ENCODE results near the gene XYLT1. TPM values are rescaled to one million over a fixed set of nuclear protein-coding genes. Genes with fewer than 3 reads are reported as not detected.
A peak's percentile ranks its signal among the peaks of the same experiment; 100 is the strongest.

XYLT1 gene
- total RNA-seq, 4 donors from 2014 or later = 5.6 to 14.9 (median 10.8) TPM

- Histone ChIP-seq H3K9me3 (no peaks in the 10 kb centered on the region), H3K4me1 (peaks cover 12 to 36% of the 10 kb centered on the region in 2 donors), H3K27ac (peak overlapping the region in 2 of 3 donors; percentile 14 to 42), H3K36me3 (no peaks in the 10 kb centered on the region), H3K4me3 (replicated peaks in 1 of 3) (no peak overlapping the region), H3K27me3 (no peaks in the 10 kb centered on the region)
- intact Hi-C loops (cut with DNase I) = no loop called here
- TF ChIP-seq CTCF (IDR thresholded peaks at IDR 0.05) (no peak), POLR2A (IDR thresholded peaks at IDR 0.05) (no peak)
- WGBS, 2 donors = 58 to 65% methylated on average over 5 of the region's 5 CpGs
- DNase-seq = no peak
Observed at GRCh38 chr16:17295948-17296347, 174.8 kb downstream of the XYLT1 start.

- Histone ChIP-seq H3K9me3 (no peaks in the 10 kb centered on the region), H3K4me1 (peaks cover 11 to 36% of the 10 kb centered on the region in 2 donors), H3K27ac (peak overlapping the region in 2 of 3 donors; percentile 60 to 63), H3K36me3 (no peaks in the 10 kb centered on the region), H3K4me3 (replicated peaks in 1 of 3) (no peak overlapping the region), H3K27me3 (no peaks in the 10 kb centered on the region)
- intact Hi-C loops (cut with DNase I) = no loop called here
- 96% methylated on average over 3 of the region's 3 CpGs for WGBS, 2 donors
- TF ChIP-seq CTCF (IDR thresholded peaks at IDR 0.05) (no peak), POLR2A (IDR thresholded peaks at IDR 0.05) (no peak)
- DNase-seq = no peak
Observed at GRCh38 chr16:17294856-17295255, 175.9 kb downstream of the XYLT1 start.

- 73 to 82% methylated on average over 9 of the region's 9 CpGs for WGBS, 2 donors
- TF ChIP-seq POLR2A (IDR thresholded peaks at IDR 0.05) (no peak), CTCF (IDR thresholded peaks at IDR 0.05) (peak in 1 of 6 experiments; percentile 9)
- H3K9me3 ChIP-seq = no peaks in the 10 kb centered on the region
- H3K27ac ChIP-seq = peak overlapping the region in 2 of 3 donors; percentile 60 to 63
- H3K4me1 ChIP-seq = peaks cover 11 to 36% of the 10 kb centered on the region in 2 donors
- H3K4me3 ChIP-seq (replicated peaks in 1 of 3) = no peak overlapping the region
- peak in 1 of 2 donors; percentile 26 for DNase-seq
- intact Hi-C loops (cut with DNase I) = no loop called here
- no peaks in the 10 kb centered on the region for H3K27me3 ChIP-seq
- H3K36me3 ChIP-seq = no peaks in the 10 kb centered on the region
Observed at GRCh38 chr16:17293813-17294558, 176.8 kb downstream of the XYLT1 start.

- Histone ChIP-seq H3K36me3 (no peaks in the 10 kb centered on the region), H3K4me3 (replicated peaks in 1 of 3) (no peak overlapping the region), H3K27ac (no peak overlapping the region), H3K4me1 (peaks cover 11 to 30% of the 10 kb centered on the region in 2 donors), H3K9me3 (no peaks in the 10 kb centered on the region), H3K27me3 (no peaks in the 10 kb centered on the region)
- no peak for TF ChIP-seq POLR2A (IDR thresholded peaks at IDR 0.05)
- no peak for TF ChIP-seq CTCF (IDR thresholded peaks at IDR 0.05)
- 95 to 97% methylated on average over 2 of the region's 2 CpGs for WGBS, 2 donors
- intact Hi-C loops (cut with DNase I) = no loop called here
- no peak for DNase-seq
Observed at GRCh38 chr16:17291289-17291688, 179.5 kb downstream of the XYLT1 start.

Data from thyroid gland (tissue), 4 donors.